ENCODE measurements around the gene DIPK1B.

Gene DIPK1B

DNA sequence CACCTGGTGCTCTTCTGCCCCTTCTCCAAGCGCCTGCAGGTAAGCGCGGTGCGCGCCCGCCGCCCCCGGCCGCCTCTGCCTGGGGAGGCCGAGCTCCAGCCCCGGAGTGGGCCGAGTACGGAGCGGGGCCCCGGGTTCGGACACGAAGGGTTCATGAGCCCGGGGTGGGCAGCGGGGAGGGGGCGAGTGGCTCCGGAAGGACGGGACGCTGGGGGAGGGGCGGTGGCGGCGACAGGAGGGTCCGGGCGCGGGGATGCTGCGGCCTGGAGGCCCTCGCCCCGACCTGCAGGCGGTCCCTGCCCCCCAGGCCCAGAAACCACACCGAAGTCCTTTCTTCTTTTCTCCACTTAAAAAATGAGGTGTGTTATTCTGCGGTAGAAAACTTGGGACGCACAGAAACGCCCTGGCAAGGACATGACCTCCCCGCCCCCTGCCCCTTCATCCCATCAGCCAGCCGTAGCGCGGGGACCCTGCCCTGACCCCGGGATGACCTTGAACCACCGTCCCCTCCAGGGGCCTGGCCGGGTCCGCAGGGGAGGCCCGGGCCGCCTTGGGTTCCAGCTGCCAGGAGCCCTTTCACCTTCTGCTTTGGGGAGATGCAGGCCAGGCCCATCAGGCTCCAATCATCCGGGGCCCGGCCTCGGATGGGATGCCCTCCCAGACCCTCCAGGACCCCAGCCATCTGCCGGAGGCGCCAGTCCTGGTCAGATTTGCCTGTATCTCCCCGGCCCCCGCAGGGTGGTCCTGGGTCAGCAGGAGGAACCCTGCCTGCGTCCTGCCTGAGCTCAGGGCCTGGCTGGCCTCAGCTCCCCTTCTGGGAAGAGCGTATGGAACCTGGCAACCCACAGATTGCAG, 545 bp downstream of the DIPK1B start:
- no peak for DNase-seq
- intact Hi-C loops (cut with DNase I): no loop called here

DNA sequence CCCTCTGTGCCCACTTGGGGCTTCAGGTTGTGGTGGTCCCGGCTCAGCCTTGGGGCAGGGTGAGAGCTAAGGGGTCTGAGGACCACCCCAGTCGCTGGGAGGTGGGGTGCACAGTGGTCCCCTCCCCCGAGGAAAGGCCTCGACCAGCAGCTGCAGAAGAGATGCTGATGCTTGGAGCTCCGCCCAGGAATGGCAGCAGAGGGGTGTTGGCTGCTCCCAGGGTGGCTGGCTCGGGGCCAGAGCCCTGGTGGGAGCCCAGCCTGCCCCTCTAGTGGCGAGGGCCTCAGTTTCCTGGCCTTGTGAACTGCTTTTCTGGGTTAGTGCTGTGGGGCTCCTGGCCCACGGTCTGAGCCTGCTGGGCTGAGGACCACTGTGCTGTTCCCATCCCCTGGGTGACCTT, 1.2 kb downstream of the DIPK1B start:
- intact Hi-C loops (cut with DNase I): no loop called here

DNA sequence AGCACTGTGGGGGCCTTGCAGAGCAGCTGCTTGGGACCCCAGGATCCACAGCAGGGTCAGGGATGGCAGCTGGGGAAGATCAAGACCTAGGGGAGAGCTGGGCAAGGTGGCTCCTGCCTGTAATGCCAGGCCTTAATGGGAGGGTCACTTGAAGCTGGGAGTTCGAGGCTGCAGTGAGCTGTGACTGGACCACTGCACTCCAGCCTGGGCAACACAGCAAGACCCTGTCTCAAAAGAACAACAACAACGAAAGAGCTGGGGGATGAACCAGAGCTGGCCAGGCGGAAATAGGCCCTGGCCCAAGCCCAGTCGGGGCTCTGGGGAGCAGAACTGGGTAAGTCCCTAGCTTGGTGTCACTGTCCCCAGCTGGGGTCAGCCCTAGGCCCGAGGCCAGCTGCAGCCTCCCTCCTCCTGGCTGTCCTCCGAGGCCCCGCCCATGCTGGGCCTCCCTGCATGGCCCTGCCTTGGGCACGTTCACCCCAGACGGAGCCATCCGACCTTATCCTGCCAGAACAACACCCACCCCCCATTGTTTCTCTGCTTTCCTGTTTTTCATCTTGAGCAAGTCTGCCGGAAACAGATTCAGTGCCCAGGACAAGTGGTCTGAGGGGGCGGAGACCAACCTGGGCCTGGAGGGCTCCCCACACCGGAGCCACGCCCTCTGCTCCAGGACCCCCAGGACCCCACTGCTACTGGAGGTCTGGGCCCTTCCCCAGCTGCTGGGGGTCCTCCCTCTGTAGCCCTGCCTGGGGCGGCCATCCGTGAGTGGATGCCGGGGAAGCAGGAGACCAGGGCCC, 1.9 kb downstream of the DIPK1B start:
- intact Hi-C loops (cut with DNase I): no loop called here
- DNase-seq: no peak

More for the DNA sequence above, 1.2 kb downstream of the DIPK1B start:
- peak in 10 of 42 donors; percentile 21 to 64 (median 44) for DNase-seq

DNA sequence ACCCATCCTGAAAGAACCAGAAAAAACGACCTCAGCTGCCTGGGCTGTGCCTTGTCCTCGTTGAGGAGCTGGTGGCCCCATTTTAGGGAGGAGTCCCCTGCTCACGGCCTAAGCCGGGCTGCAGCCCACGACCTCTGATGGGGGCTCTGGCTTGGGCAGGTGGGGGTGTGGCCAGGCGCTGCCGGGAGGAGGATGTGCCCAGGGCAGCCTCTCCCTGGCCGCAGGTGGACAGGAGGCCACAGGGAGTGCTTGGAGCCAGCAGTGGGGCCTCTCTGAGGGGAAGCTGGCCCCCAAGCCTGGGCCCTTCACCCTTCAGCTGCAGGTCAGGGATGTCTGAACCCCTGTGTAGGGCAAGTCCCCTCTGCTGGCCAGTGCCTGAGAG, 2.5 kb downstream of the DIPK1B start:
- intact Hi-C loops (cut with DNase I): no loop called here
- no peak for DNase-seq

DNA sequence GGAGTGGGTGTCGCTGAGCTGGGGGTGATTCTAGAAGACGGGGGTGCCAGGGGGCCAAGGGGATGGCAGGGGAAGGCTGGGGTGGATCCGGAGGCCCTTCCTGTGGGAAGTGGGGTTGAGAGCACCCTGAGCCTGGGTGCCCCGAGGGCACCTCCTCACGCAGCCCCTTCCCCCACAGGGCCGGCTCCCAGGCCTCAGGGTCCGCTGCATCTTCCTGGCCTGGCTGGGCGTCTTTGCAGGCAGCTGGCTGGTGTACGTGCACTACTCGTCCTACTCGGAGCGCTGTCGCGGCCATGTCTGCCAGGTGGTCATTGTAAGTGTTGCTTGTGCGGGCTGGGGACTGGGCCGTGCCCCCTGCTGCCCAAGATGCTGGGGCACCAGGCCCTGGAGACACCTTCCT, 5.0 kb downstream of the DIPK1B start:
- intact Hi-C loops (cut with DNase I): no loop called here

DNA sequence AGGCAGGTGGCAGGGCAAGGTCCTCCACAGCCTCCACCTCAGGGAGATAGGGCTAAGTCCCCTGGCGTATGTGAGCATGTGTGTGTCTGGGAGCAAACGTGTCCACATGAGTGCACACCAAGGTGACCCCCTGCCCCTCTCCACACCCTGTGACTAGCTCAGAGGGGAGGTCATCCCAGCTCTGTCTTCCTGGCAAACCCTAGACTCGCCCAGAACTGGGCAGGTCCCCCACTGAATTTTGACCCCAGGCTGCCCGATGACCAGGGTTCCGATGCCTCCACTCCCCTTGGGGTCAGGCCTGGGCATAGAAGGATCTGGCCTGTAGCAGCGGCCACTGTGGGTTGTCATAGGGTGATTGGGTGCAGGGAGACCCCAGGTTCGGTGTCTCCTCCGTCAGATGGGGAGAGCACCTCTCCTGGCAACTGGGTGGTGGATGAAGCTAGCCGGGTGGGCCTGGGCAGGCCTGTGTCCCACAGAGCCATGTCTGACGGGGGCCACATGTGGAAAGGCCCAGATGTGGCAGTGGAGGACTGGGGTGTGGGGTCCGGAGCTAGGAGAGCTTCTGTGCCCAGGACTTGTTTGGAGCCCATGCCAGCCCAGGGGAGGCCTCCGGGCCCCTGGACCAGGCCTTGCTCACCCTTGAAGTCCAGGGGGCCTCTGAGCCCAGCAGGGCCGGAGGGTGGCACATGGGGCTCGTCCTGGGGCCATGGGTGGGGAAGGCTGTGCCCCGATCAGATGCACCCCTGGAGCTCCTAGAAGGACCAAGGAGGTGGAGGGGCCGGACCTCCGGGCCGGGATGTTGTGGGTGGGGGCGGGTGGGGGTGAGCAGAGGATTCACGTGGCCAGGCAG, 6.2 kb downstream of the DIPK1B start:
- no peak for DNase-seq
- intact Hi-C loops (cut with DNase I): no loop called here

More for the DNA sequence above, 5.0 kb downstream of the DIPK1B start:
- no peak for DNase-seq

DNA sequence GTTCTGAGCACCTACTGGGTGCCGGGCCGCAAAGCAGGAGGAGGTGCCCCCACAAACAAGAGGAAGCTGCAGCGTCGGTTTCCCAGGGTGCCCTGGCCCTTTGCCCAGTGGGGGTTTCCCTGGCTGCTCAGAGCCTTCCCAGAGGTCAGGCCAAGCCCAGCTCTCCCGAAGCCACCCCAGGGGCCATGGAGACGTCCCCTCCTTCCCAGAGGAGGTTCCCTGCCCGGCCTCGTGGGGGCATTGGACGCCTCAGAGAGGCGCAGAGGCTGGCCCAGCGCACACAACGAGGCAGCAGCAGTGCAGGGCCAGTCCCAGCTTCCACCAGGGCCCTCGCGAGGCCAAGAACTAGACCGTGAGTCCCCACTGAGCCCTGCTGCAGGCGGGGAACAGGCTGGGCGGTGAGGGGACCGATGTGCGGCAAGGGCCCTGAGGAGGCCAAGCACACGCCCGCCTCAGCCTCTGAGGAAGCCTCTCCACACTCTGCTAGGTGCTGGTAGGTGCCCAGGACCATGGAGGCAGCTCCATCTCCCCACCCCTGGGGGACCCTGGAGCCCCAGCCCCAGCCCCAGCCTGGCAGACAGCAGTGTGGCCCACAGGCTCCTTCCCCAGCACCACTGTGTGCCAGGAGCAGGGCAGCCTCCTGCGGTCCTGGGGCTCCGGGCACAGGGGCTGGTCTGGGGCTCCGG, 7.0 kb downstream of the DIPK1B start:
- DNase-seq: no peak
- intact Hi-C loops (cut with DNase I): no loop called here

DNA sequence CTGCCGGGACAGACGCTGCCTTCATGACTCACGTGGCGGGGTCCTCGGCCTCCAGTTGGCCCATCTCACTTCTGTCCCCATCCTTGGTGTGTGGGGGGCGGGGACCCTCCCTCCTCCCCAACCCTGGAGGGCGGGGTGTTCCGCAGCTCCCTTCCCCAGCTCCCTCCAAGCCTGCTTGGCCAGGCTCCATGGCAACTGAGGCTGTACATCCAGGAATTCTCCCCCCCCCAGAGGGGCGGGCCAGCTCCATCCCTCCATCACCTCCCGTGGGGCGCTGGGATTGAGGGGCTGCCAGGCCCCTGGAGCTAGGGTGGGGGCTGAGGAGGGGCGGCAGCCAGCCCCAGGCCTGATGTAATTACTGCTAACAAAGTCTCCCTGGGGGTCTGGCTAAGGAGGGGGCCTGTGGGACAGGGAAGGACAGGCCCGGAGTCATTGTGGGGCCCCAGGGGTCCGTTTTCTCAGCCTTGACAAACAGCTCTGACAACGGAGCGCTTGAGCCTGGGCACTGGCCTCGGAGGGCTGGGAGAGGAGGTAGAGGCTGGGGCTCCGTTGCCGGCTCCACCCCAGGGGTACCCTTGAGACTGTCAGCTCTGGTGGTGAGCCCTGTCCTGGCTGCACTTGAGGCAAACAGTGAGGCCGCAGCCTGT, 8.0 kb downstream of the DIPK1B start:
- DNase-seq: peak in 7 of 42 donors; percentile 13 to 58 (median 29)
- intact Hi-C loops (cut with DNase I): no loop called here

DNA sequence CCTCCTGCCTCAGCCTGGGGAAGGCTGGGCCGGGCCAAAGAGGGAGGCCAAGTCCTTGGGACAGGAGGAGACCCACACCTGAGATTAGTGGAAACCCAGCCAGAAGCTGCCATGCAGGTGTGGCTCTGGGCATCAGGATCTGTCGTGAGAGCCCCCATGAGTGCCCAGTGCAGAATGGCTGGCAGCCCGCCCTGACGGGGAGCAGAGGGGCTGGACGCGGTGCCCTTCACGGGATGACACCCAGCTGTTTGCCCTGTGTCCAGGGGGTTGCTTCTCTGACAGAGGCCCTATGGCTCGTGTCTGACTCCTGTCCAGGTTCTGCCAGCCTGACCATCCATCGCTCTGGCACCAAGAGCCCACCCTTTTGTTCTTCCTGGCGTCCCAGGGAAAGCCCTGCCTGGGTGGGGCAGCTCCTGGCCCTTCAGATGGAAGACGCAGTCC, 8.5 kb downstream of the DIPK1B start:
- intact Hi-C loops (cut with DNase I): no loop called here
- DNase-seq: no peak

DNA sequence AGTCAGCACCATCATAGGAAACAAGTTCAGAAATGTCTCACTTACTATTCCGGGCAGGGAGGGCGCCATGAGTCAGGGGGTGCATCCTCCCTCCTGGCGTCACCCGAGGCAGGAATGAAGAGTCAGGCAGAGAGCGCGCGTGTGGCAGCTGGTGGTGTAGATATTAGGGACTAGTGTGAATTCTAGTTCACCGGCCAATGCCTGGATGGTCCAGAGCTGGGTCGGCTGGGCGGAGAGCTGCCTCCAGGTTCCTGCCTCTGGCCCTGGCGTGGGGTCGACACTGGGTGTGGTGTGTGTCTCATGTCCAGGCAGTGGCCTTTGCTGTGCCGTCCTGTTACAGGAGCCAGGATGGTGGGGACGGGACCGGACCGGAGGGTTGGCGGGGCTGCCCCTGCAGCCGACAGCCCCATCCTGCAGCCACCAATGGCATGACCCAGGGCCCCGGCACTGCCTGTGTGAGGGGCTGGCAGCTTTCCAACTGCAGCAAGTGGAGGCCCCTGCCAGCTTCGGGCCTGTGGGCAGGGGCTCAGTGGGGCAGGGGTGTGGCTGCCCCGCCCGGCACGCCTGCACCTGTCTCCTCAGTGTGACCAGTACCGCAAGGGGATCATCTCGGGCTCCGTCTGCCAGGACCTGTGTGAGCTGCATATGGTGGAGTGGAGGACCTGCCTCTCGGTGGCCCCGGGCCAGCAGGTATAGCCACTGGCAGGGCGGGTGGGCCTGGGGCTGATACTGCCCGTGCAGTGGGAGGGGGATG, 9.1 kb downstream of the DIPK1B start:
- intact Hi-C loops (cut with DNase I): no loop called here
- peak in 6 of 42 donors; percentile 12 to 64 (median 41) for DNase-seq

DNA sequence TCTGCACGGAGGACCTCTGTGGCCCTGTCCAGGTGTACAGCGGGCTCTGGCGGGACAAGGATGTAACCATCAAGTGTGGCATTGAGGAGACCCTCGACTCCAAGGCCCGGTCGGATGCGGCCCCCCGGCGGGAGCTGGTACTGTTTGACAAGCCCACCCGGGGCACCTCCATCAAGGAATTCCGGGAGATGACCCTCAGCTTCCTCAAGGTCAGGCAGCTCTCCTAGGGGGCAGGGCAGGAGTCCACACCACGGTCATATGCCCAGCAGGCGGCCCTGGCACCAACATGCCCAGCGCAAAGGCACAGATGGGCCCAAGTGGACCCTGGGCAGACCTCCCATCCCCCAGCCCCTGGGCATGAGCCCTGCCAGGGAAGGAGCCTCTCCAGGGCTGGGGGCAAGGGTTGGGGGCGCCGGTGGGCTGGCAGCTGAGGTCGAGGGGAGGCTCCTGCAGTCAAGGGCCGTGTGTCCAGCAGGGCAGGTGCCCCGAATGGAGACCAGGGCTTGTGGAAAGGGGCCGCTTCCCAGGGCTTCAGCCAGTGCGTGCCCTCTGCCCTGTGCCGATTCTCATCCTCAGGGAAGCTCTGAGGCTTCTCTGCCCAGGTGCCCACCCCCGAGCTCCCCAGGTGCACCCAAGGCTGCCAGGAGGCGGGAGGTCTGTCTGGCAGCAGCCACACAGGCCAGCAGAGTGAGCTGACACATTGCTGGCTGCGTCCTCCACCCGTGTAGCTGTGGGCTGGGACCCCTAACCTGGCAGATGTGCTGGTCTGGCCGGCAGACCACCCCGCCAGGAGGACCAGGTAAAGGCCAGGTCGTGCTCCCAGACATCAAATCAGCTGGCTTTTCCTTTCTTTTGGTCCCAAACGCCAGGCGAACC, 10.0 kb downstream of the DIPK1B start:
- DNase-seq: no peak
- intact Hi-C loops (cut with DNase I): no loop called here

DNA sequence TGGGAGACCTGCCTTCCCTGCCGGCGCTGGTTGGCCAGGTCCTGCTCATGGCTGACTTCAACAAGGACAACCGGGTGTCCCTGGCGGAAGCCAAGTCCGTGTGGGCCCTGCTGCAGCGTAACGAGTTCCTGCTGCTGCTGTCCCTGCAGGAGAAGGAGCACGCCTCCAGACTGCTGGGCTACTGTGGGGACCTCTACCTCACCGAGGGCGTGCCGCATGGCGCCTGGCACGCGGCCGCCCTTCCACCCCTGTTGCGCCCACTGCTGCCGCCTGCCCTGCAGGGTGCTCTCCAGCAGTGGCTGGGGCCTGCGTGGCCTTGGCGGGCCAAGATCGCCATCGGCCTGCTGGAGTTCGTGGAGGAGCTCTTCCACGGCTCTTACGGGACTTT, 10.6 kb downstream of the DIPK1B start:
- intact Hi-C loops (cut with DNase I): no loop called here
- no peak for DNase-seq

DNA sequence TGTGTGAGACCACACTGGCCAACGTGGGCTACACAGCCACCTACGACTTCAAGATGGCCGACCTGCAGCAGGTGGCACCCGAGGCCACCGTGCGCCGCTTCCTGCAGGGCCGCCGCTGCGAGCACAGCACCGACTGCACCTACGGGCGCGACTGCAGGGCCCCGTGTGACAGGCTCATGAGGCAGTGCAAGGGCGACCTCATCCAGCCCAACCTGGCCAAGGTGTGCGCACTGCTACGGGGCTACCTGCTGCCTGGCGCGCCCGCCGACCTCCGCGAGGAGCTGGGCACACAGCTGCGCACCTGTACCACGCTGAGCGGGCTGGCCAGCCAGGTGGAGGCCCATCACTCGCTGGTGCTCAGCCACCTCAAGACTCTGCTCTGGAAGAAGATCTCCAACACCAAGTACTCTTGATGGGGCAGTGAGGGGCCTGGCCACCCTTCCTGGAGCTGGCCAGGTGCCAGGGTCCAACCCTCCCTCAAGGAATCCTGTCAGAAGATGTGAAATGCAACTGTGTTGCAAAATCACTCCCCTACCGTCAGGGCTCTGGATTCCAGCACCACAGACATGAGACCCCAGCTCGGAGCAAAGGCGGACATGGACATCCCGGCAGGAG, 11.1 kb downstream of the DIPK1B start:
- intact Hi-C loops (cut with DNase I): no loop called here

DNA sequence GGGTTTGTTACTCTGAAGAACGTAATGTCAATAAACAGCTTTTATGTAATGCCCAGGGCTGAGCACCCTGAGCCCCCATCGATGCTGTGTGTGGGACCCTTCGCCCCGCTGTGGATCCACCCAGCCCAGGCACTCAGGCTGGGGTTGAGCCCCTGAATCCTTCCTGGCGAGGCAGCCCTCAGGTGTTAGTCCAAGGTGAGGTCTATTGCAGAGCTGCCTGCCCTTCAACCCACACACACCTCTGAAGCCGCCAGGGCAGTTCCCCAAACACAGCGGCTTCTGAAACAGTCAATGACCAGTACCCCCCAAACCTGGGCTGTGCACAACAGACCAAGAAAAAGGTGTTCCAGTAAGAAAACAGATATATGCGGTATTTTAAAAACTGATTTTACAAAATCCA, 11.6 kb downstream of the DIPK1B start:
- intact Hi-C loops (cut with DNase I): no loop called here
- DNase-seq: no peak

More for the DNA sequence above, 11.1 kb downstream of the DIPK1B start:
- no peak for DNase-seq

DNA sequence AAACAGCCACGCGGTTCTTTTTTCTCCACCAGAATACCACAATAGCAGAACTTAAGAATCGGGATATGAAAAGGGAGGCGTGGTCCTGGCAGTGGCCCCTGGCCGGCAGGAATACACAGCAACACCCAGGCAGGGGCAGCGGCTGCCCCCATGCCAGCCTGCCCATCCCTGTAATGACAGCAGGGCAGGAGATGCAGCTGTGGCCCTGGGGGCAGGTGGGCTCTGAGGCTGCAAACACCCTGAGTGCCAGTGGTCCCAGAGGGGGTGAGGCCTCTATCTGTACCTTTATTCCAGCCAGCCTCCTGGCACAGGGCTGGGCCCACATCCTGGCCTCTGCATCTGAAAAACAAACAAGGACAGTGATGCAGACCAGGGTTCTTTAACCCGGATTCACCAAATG, 12.4 kb downstream of the DIPK1B start:
- DNase-seq: no peak
- intact Hi-C loops (cut with DNase I): no loop called here

DNA sequence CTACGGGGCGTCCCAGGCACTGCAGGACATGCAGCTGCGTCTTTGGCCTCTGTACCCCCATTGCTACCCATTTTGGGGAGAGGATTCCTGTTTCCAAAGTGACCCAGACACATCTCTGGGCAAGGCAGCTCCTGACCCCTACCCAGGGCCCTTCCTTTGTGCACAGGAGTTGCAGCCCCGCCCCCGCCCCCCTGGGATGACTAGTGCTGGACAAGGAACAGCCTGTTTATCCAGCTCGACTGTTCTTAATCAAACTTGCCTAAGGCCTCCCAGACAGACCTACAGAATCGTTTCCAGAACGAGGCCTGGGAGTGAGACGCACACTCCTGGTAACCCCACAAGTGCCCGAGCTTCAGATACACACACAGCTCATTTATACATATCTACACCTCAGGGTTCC, 13.2 kb downstream of the DIPK1B start:
- no peak for DNase-seq

More for the DNA sequence above, 13.2 kb downstream of the DIPK1B start:
- intact Hi-C loops (cut with DNase I): no loop called here
